HEK293 (cell line): Measurements from ENCODE around the gene LARP6.

ENCODE experiments used
- CTCF ChIA-PET: fragments of 350-600 bp; formaldehyde crosslinking; extraction: SDS; loops from one replicate; lab custom pipeline; 2021; ENCODE audit warnings: antibody characterized with exemption; lab: Yijun Ruan, JAX
- POLR2A ChIA-PET: fragments of 300-600 bp; formaldehyde crosslinking; extraction: SDS; loops from one replicate; lab custom pipeline; 2020; ENCODE audit warnings: antibody characterized with exemption, inconsistent platforms; lab: Yijun Ruan, JAX
- H3K27ac ChIP-seq: fragments of 200-500 bp; sonication (Bioruptor generic); 2 replicates; pipeline ENCODE4 v1.5.1; 2014; ENCODE audit warnings: low read depth, low read length, control low read depth, inconsistent platforms; ENCODE audit errors: extremely low read depth
- H3K36me3 ChIP-seq, 2 experiments: fragments of 200-500 bp in 1 of 2; sonication (Bioruptor generic) in 1 of 2; 1 replicate in 1 of 2; 2 replicates in 1 of 2; pipeline ENCODE4 v1.5.1; 2014 to 2017; ENCODE audit warnings: inconsistent platforms in 2 of 2, low read length in 2 of 2; ENCODE audit not compliant: control insufficient read depth in 2 of 2, insufficient read depth in 1 of 2
- H3K4me1 ChIP-seq: fragments of 200-500 bp; sonication (Bioruptor generic); 2 replicates; pipeline ENCODE4 v1.5.1; 2014; ENCODE audit warnings: mild to moderate bottlenecking, low read length, inconsistent platforms; ENCODE audit not compliant: control insufficient read depth, insufficient read depth
- H3K4me3 ChIP-seq: 2 replicates; pipeline ENCODE4 v1.5.1; 2011; ENCODE audit warnings: low read depth, mild to moderate bottlenecking, control low read depth, low read length, moderate library complexity
- H3K9me3 ChIP-seq: fragments of 200-500 bp; sonication (Bioruptor generic); 2 replicates; pipeline ENCODE4 v1.5.1; 2014; ENCODE audit warnings: low read depth, low read length, inconsistent platforms; ENCODE audit not compliant: control insufficient read depth, insufficient read depth
- GLIS2 ChIP-seq: fragments of 450-650 bp; formaldehyde crosslinking; IDR thresholded peaks from 2 replicates; pipeline ENCODE4 v1.5.1; 2016; ENCODE audit warnings: missing biosample characterization, missing genetic modification characterization
- PRDM1 ChIP-seq: fragments of 450-650 bp; formaldehyde crosslinking; IDR thresholded peaks from 2 replicates; pipeline ENCODE4; 2016; ENCODE audit warnings: missing biosample characterization, missing genetic modification characterization
- ZEB2 ChIP-seq: fragments of 450-650 bp; formaldehyde crosslinking; IDR thresholded peaks from 2 replicates; pipeline ENCODE4 v1.5.1; 2016; ENCODE audit warnings: missing biosample characterization, missing genetic modification characterization
- ZNF112 ChIP-seq: fragments of 450-650 bp; formaldehyde crosslinking; IDR thresholded peaks from 2 replicates; pipeline ENCODE4 v1.5.0; 2017; ENCODE audit warnings: missing biosample characterization, missing genetic modification characterization
- ZNF184 ChIP-seq: fragments of 450-650 bp; IDR thresholded peaks from 2 replicates; pipeline ENCODE4 v1.5.1; 2018; ENCODE audit warnings: missing biosample characterization, mild to moderate bottlenecking, missing genetic modification characterization
- ZNF19 ChIP-seq: fragments of 450-650 bp; formaldehyde crosslinking; IDR thresholded peaks from 2 replicates; pipeline ENCODE4; 2016; ENCODE audit warnings: missing biosample characterization, missing genetic modification characterization, low read depth
- ZNF302 ChIP-seq: fragments of 450-650 bp; formaldehyde crosslinking; IDR thresholded peaks from 2 replicates; pipeline ENCODE4 v1.5.1; 2016; ENCODE audit warnings: missing biosample characterization, missing genetic modification characterization, low read depth
- ZNF404 ChIP-seq: fragments of 450-650 bp; formaldehyde crosslinking; IDR thresholded peaks from 2 replicates; pipeline ENCODE4 v1.5.1; 2017; ENCODE audit warnings: missing biosample characterization, missing genetic modification characterization
- ZNF530 ChIP-seq: fragments of 450-650 bp; formaldehyde crosslinking; IDR thresholded peaks from 2 replicates; pipeline ENCODE4 v1.5.1; 2016; ENCODE audit warnings: low read depth, missing biosample characterization, missing genetic modification characterization
- ZNF677 ChIP-seq: fragments of 450-650 bp; IDR thresholded peaks from 2 replicates; pipeline ENCODE4 v1.5.0; 2018; ENCODE audit warnings: missing biosample characterization, mild to moderate bottlenecking, missing genetic modification characterization, moderate library complexity
- ZNF707 ChIP-seq: fragments of 450-650 bp; formaldehyde crosslinking; IDR thresholded peaks from 2 replicates; pipeline ENCODE4 v1.5.1; 2016; ENCODE audit warnings: missing biosample characterization, missing genetic modification characterization
- ZNF776 ChIP-seq: fragments of 450-650 bp; formaldehyde crosslinking; IDR thresholded peaks from 2 replicates; pipeline ENCODE4 v1.5.0; 2017; ENCODE audit warnings: missing biosample characterization, missing genetic modification characterization, borderline replicate concordance
- ZSCAN23 ChIP-seq: fragments of 450-650 bp; formaldehyde crosslinking; IDR thresholded peaks from 2 replicates; pipeline ENCODE4 v1.5.1; 2016; ENCODE audit warnings: missing biosample characterization, missing genetic modification characterization
- TF ChIP-seq, protein P1 (sequence below): fragments of 450-650 bp; formaldehyde crosslinking; IDR thresholded peaks from 2 replicates; pipeline ENCODE4 v1.5.1; 2016; ENCODE audit warnings: missing biosample characterization, missing genetic modification characterization
- TF ChIP-seq, protein P2 (sequence below): fragments of 450-650 bp; formaldehyde crosslinking; conservative IDR thresholded peaks from 2 replicates; pipeline ENCODE4 v1.5.1; 2016; ENCODE audit warnings: low read depth, missing biosample characterization, missing genetic modification characterization
- TF ChIP-seq, protein P3 (sequence below): fragments of 450-650 bp; formaldehyde crosslinking; IDR thresholded peaks from 2 replicates; pipeline ENCODE4 v1.5.1; 2016; ENCODE audit warnings: missing biosample characterization, missing genetic modification characterization
- TF ChIP-seq, protein P4 (sequence below): fragments of 450-650 bp; formaldehyde crosslinking; IDR thresholded peaks from 2 replicates; pipeline ENCODE4 v1.5.1; 2016; ENCODE audit warnings: missing biosample characterization, missing genetic modification characterization
- TF ChIP-seq, protein P5 (sequence below): fragments of 450-650 bp; formaldehyde crosslinking; IDR thresholded peaks from 2 replicates; pipeline ENCODE4 v1.5.1; 2017; ENCODE audit warnings: missing biosample characterization, missing genetic modification characterization
- TF ChIP-seq, protein P6 (sequence below): fragments of 450-650 bp; formaldehyde crosslinking; IDR thresholded peaks from 2 replicates; pipeline ENCODE4 v1.5.1; 2016; ENCODE audit warnings: missing biosample characterization, missing genetic modification characterization

LARP6 gene

DNA sequence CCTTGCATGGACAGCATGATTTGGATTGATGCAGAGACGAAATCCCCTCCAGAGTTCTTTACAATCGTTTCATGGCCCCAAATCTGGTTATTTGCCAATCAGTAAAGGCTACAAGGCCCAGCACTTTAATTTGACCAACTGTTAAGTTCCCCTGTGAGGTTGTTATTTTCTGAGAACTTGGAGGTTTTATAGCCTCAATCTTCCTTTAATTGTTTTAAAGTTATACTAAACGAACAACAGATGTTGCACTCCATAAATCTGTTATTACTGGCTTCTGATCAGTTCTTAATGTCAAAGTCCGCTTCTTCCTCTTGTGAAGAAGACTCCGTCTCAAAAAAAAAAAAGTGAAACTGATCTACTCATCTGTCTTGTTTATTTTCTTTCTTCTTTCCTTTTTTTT is 30.8 kb downstream of the LARP6 start:
- H3K36me3 ChIP-seq: no peaks in the 10 kb centered on the region
- no peak overlapping the region for H3K27ac ChIP-seq
- H3K9me3 ChIP-seq: no peaks in the 10 kb centered on the region
- TF ChIP-seq, protein P1, sequence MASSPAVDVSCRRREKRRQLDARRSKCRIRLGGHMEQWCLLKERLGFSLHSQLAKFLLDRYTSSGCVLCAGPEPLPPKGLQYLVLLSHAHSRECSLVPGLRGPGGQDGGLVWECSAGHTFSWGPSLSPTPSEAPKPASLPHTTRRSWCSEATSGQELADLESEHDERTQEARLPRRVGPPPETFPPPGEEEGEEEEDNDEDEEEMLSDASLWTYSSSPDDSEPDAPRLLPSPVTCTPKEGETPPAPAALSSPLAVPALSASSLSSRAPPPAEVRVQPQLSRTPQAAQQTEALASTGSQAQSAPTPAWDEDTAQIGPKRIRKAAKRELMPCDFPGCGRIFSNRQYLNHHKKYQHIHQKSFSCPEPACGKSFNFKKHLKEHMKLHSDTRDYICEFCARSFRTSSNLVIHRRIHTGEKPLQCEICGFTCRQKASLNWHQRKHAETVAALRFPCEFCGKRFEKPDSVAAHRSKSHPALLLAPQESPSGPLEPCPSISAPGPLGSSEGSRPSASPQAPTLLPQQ: no peak
- TF ChIP-seq, protein P2, sequence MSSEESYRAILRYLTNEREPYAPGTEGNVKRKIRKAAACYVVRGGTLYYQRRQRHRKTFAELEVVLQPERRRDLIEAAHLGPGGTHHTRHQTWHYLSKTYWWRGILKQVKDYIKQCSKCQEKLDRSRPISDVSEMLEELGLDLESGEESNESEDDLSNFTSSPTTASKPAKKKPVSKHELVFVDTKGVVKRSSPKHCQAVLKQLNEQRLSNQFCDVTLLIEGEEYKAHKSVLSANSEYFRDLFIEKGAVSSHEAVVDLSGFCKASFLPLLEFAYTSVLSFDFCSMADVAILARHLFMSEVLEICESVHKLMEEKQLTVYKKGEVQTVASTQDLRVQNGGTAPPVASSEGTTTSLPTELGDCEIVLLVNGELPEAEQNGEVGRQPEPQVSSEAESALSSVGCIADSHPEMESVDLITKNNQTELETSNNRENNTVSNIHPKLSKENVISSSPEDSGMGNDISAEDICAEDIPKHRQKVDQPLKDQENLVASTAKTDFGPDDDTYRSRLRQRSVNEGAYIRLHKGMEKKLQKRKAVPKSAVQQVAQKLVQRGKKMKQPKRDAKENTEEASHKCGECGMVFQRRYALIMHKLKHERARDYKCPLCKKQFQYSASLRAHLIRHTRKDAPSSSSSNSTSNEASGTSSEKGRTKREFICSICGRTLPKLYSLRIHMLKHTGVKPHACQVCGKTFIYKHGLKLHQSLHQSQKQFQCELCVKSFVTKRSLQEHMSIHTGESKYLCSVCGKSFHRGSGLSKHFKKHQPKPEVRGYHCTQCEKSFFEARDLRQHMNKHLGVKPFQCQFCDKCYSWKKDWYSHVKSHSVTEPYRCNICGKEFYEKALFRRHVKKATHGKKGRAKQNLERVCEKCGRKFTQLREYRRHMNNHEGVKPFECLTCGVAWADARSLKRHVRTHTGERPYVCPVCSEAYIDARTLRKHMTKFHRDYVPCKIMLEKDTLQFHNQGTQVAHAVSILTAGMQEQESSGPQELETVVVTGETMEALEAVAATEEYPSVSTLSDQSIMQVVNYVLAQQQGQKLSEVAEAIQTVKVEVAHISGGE (tag by site-specific recombination): no peak
- TF ChIP-seq ZSCAN23 (no peak), GLIS2 (tag by site-specific recombination) (no peak), ZNF677 (tag by site-specific recombination) (no peak), ZNF19 (tag by site-specific recombination) (no peak), ZNF302 (no peak), ZNF776 (tag by site-specific recombination) (no peak), ZNF530 (tag by site-specific recombination) (no peak), PRDM1 (tag by site-specific recombination) (no peak), ZNF112 (tag by site-specific recombination) (no peak), ZNF404 (tag by site-specific recombination) (no peak), ZEB2 (no peak), ZNF707 (tag by site-specific recombination) (no peak)
- TF ChIP-seq, protein P3, sequence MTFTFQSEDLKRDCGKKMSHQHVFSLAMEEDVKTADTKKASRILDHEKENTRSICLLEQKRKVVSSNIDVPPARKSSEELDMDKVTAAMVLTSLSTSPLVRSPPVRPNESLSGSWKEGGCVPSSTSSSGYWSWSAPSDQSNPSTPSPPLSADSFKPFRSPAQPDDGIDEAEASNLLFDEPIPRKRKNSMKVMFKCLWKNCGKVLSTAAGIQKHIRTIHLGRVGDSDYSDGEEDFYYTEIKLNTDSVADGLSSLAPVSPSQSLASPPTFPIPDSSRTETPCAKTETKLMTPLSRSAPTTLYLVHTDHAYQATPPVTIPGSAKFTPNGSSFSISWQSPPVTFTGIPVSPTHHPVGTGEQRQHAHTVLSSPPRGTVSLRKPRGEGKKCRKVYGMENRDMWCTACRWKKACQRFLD (tag by site-specific recombination): no peak
- TF ChIP-seq, protein P4, sequence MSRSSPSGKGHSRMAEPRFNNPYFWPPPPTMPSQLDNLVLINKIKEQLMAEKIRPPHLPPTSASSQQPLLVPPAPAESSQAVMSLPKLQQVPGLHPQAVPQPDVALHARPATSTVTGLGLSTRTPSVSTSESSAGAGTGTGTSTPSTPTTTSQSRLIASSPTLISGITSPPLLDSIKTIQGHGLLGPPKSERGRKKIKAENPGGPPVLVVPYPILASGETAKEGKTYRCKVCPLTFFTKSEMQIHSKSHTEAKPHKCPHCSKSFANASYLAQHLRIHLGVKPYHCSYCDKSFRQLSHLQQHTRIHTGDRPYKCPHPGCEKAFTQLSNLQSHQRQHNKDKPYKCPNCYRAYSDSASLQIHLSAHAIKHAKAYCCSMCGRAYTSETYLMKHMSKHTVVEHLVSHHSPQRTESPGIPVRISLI (tag by site-specific recombination): no peak
- TF ChIP-seq, protein P5, sequence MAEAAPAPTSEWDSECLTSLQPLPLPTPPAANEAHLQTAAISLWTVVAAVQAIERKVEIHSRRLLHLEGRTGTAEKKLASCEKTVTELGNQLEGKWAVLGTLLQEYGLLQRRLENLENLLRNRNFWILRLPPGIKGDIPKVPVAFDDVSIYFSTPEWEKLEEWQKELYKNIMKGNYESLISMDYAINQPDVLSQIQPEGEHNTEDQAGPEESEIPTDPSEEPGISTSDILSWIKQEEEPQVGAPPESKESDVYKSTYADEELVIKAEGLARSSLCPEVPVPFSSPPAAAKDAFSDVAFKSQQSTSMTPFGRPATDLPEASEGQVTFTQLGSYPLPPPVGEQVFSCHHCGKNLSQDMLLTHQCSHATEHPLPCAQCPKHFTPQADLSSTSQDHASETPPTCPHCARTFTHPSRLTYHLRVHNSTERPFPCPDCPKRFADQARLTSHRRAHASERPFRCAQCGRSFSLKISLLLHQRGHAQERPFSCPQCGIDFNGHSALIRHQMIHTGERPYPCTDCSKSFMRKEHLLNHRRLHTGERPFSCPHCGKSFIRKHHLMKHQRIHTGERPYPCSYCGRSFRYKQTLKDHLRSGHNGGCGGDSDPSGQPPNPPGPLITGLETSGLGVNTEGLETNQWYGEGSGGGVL (tag by site-specific recombination): no peak
- POLR2A ChIA-PET: no interaction called here
- CTCF ChIA-PET: interaction anchor here (0.6 to 4.8 kb wide), 4 partner anchors 9 to 929 kb away, joined by 3 to 44 read pairs (median 8); no protein-coding TSS in a partner anchor
- H3K4me1 ChIP-seq: peaks cover 4% of the 10 kb centered on the region; the same call in 1 of the 2 replicates
- no peak overlapping the region for H3K4me3 ChIP-seq

DNA sequence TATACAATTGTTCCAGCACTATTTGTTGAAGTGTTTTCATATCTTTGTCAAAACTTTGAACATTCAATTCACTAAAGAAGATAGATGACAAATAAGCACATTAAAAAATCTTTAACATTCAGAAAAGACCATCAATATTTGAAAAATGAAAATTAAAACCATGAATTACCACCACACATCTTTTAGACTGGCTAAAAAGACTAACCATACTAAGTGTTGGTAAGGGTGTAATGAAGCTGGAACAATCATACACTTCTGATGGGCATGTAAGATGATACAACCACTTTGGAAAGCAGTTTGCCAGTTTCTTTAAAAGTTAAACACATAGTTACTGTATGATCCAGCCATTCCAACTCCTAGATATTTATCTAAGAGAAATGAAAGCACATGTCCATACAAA is 33.7 kb downstream of the LARP6 start:
- ChIA-PET CTCF (interaction anchor here (1.0 kb wide), 1 partner anchor 9 kb away, joined by 3 read pairs; no protein-coding TSS in a partner anchor), POLR2A (no interaction called here)
- Histone ChIP-seq H3K36me3 (no peaks in the 10 kb centered on the region), H3K9me3 (no peaks in the 10 kb centered on the region), H3K27ac (no peak overlapping the region), H3K4me1 (no peaks in the 10 kb centered on the region), H3K4me3 (no peak overlapping the region)
- TF ChIP-seq ZNF184: peak; percentile 98
- TF ChIP-seq, protein P6, sequence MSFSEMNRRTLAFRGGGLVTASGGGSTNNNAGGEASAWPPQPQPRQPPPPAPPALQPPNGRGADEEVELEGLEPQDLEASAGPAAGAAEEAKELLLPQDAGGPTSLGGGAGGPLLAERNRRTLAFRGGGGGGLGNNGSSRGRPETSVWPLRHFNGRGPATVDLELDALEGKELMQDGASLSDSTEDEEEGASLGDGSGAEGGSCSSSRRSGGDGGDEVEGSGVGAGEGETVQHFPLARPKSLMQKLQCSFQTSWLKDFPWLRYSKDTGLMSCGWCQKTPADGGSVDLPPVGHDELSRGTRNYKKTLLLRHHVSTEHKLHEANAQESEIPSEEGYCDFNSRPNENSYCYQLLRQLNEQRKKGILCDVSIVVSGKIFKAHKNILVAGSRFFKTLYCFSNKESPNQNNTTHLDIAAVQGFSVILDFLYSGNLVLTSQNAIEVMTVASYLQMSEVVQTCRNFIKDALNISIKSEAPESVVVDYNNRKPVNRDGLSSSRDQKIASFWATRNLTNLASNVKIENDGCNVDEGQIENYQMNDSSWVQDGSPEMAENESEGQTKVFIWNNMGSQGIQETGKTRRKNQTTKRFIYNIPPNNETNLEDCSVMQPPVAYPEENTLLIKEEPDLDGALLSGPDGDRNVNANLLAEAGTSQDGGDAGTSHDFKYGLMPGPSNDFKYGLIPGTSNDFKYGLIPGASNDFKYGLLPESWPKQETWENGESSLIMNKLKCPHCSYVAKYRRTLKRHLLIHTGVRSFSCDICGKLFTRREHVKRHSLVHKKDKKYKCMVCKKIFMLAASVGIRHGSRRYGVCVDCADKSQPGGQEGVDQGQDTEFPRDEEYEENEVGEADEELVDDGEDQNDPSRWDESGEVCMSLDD (tag by site-specific recombination): no peak
